HepG2 (cell line): Measurements from ENCODE around the gene ALCAM. TPM values are rescaled to one million over a fixed set of nuclear protein-coding genes. Genes with fewer than 3 reads are reported as not detected.

Source experiments
- ATAC-seq: fragments of 200-7000 bp; cut with Tn5 transposase; 3 replicates; pipeline ENCODE4 v1.9.1; 2020; ENCODE audit warnings: mild to moderate bottlenecking, moderate library complexity
- BruUV-seq: library from RNA; stranded (reverse); fragments of 400-500 nt; replicated peaks from 2 replicates; lab custom pipeline; 2021; lab: Mats Ljungman, UMichigan
- CTCF ChIA-PET: fragments of 300-600 bp; formaldehyde crosslinking; extraction: SDS; loops from one replicate; lab custom pipeline; 2021; ENCODE audit warnings: low total read pairs, inconsistent platforms, low intra/inter-chr PET ratio; lab: Yijun Ruan, JAX
- POLR2A ChIA-PET: fragments of 350-600 bp; sonication (Branson Sonifier 250); formaldehyde crosslinking; loops from one replicate; lab custom pipeline; 2020; ENCODE audit warnings: antibody characterized with exemption, inconsistent platforms; lab: Yijun Ruan, JAX
- DNase-seq: peaks from one replicate; pipeline ENCODE4 v3.0.0-alpha.2; 2015; ENCODE audit warnings: low spot score
- FAIRE-seq: peaks from 3 replicates; lab custom pipeline; 2011; peaks lifted over from hg19 to GRCh38; lab: Jason Lieb, UNC
- H2AFZ ChIP-seq: one replicate; pipeline ENCODE4 v1.6.1; 2011; ENCODE audit warnings: low read length, inconsistent platforms
- H3K27ac ChIP-seq: fragments of 300-600 bp; 3 replicates; pipeline ENCODE4 v1.8.0; 2011; ENCODE audit warnings: mixed run types, mild to moderate bottlenecking, mixed read lengths, low read length, inconsistent platforms; ENCODE audit not compliant: insufficient read depth; ENCODE audit errors: extremely low read length
- H3K27me3 ChIP-seq, 2 experiments: fragments of 200-600 bp in 1 of 2; 2 replicates in 1 of 2; 3 replicates in 1 of 2; pipeline versions ENCODE4 v1.6.0 to v1.8.0; 2011; ENCODE audit warnings: low read length in 2 of 2, mild to moderate bottlenecking in 2 of 2, moderate library complexity in 2 of 2, inconsistent platforms in 1 of 2; ENCODE audit not compliant: insufficient read depth in 2 of 2, control insufficient read depth in 1 of 2
- H3K36me3 ChIP-seq, 2 experiments: fragments of 200-600 bp in 1 of 2; replicated peaks in 1 of 2; 2 replicates in 1 of 2; 3 replicates in 1 of 2; pipeline versions ENCODE4 v1.5.1 to v1.8.0; 2011; ENCODE audit warnings: low read length in 2 of 2, inconsistent platforms in 1 of 2; ENCODE audit not compliant: insufficient read depth in 2 of 2, control insufficient read depth in 1 of 2
- H3K4me1 ChIP-seq: 2 replicates; pipeline ENCODE4 v1.5.1; 2012; ENCODE audit warnings: low read length, inconsistent platforms; ENCODE audit not compliant: insufficient read depth
- H3K4me2 ChIP-seq: 2 replicates; pipeline ENCODE4 v1.6.0; 2011; ENCODE audit warnings: low read depth, low read length, inconsistent platforms
- H3K4me3 ChIP-seq, 3 experiments: fragments of 200-600 bp in 1 of 3; sonication (generic), shearing (Covaris generic) in 1 of 3; replicated peaks in 1 of 3; 2 replicates each; pipeline ENCODE4 v1.5.1; 2011 to 2016; ENCODE audit warnings: low read length in 3 of 3, inconsistent platforms in 2 of 3, low read depth in 2 of 3, mild to moderate bottlenecking in 2 of 3, control low read depth in 1 of 3, mixed read lengths in 1 of 3; ENCODE audit not compliant: insufficient read depth in 1 of 3
- H3K79me2 ChIP-seq: one replicate; pipeline ENCODE4 v1.6.1; 2011; ENCODE audit warnings: low read length, inconsistent platforms; ENCODE audit not compliant: insufficient read depth
- H3K9ac ChIP-seq: 2 replicates; pipeline ENCODE4 v1.6.0; 2011; ENCODE audit warnings: mild to moderate bottlenecking, low read depth, low read length, inconsistent platforms; ENCODE audit not compliant: insufficient read depth
- H3K9me3 ChIP-seq: 2 replicates; pipeline ENCODE4 v1.5.1; 2012; ENCODE audit warnings: mild to moderate bottlenecking, low read length
- H4K20me1 ChIP-seq: 2 replicates; pipeline ENCODE4 v1.6.0; 2011; ENCODE audit warnings: inconsistent platforms, mild to moderate bottlenecking, low read length, moderate library complexity; ENCODE audit not compliant: insufficient read depth
- EP300 ChIP-seq, 3 experiments: sonication (generic) in 1 of 3; formaldehyde crosslinking in 1 of 3; IDR thresholded peaks; 2 replicates each; pipeline versions ENCODE4 v1.5.1 to v1.6.1; 2011 to 2020; ENCODE audit warnings: low read depth in 2 of 3, low read length in 2 of 3, borderline replicate concordance in 1 of 3, improper control_type of control experiment in 1 of 3, mild to moderate bottlenecking in 1 of 3, missing genetic modification reagents in 1 of 3, moderate library complexity in 1 of 3
- HINFP ChIP-seq: sonication (generic); formaldehyde crosslinking; IDR thresholded peaks from 2 replicates; pipeline ENCODE4 v1.4.0; 2020; ENCODE audit warnings: low read depth, mild to moderate bottlenecking, missing genetic modification reagents
- HMGXB4 ChIP-seq, 2 experiments: sonication (generic) in 1 of 2; formaldehyde crosslinking in 1 of 2; IDR thresholded peaks; 2 replicates each; pipeline versions ENCODE4 v1.4.0 to v1.6.1; 2018 to 2020; ENCODE audit warnings: missing genetic modification reagents in 2 of 2, borderline replicate concordance in 1 of 2, low read depth in 1 of 2, mild to moderate bottlenecking in 1 of 2, missing biosample characterization in 1 of 2
- KLF6 ChIP-seq: IDR thresholded peaks from 2 replicates; pipeline ENCODE4 v1.8.0; 2016; ENCODE audit warnings: missing biosample characterization, missing genetic modification reagents
- MTF1 ChIP-seq: sonication (generic); formaldehyde crosslinking; IDR thresholded peaks from 2 replicates; pipeline ENCODE4 v1.5.0; 2020; ENCODE audit warnings: missing genetic modification reagents
- NR1H2 ChIP-seq: sonication (generic); formaldehyde crosslinking; IDR thresholded peaks from 2 replicates; pipeline ENCODE4 v1.8.1; 2022; ENCODE audit warnings: low read depth, missing genetic modification reagents, borderline replicate concordance
- RAD21 ChIP-seq: fragments of 450-650 bp; formaldehyde crosslinking; IDR thresholded peaks from 2 replicates; pipeline ENCODE4 v1.5.0; 2020; ENCODE audit warnings: mild to moderate bottlenecking
- RFX1 ChIP-seq: fragments of 450-650 bp; IDR thresholded peaks from 2 replicates; pipeline ENCODE4 v1.6.1; 2017
- SCMH1 ChIP-seq: sonication (generic); formaldehyde crosslinking; IDR thresholded peaks from 2 replicates; pipeline ENCODE4 v1.9.0; 2021; ENCODE audit warnings: missing genetic modification reagents, mild to moderate bottlenecking, borderline replicate concordance
- SP140L ChIP-seq: sonication (generic); formaldehyde crosslinking; IDR thresholded peaks from 2 replicates; pipeline ENCODE4 v1.4.0; 2020; ENCODE audit warnings: missing genetic modification reagents, borderline replicate concordance
- ZBTB7A ChIP-seq: sonication (generic); formaldehyde crosslinking; IDR thresholded peaks from 2 replicates; pipeline ENCODE4 v1.8.0; 2022; ENCODE audit warnings: mild to moderate bottlenecking, missing genetic modification reagents
- ZNF264 ChIP-seq: sonication (generic); formaldehyde crosslinking; IDR thresholded peaks from 2 replicates; pipeline ENCODE4 v1.4.0; 2020; ENCODE audit warnings: missing genetic modification reagents
- ZNF609 ChIP-seq: sonication (generic); formaldehyde crosslinking; IDR thresholded peaks from 2 replicates; pipeline ENCODE4 v1.4.0; 2020; ENCODE audit warnings: mild to moderate bottlenecking, missing genetic modification reagents, borderline replicate concordance
- ZNF772 ChIP-seq: sonication (generic); formaldehyde crosslinking; IDR thresholded peaks from 2 replicates; pipeline ENCODE4 v1.5.0; 2020; ENCODE audit warnings: mild to moderate bottlenecking, missing genetic modification reagents
- ZNF841 ChIP-seq: sonication (generic); formaldehyde crosslinking; IDR thresholded peaks from 2 replicates; pipeline ENCODE4 v1.8.1; 2023; ENCODE audit warnings: missing genetic modification reagents, borderline replicate concordance
- WGBS: methylation state at CpG from one replicate; pipeline ENCODE4 v1.1.6; 2017; ENCODE audit warnings: low lambda C conversion rate; 5-methylcytosine and 5-hydroxymethylcytosine counted together
- in situ Hi-C: cut with HindIII; loops from 2 replicates; pipeline ENCODE4 v1.10.0; 2017; ENCODE audit warnings: low pct_unique_long_range_greater_than_20kb; ENCODE audit not compliant: extremely low pct_ligation_motif_present
- intact Hi-C: fragments of 100-400 bp; cut with micrococcal nuclease; formaldehyde crosslinking; loops from one replicate; pipeline ENCODE4 v1.10.0; 2022; ENCODE audit not compliant: unreplicated experiment
- polyA plus RNA-seq, 8 experiments: library from polyadenylated mRNA; depleted of rRNA in 3 of 8; stranded (reverse) in 7 of 8; unstranded in 1 of 8; fragments of >200 nt; fragmentation: Illumina TruSeq in 4 of 8; extraction: Trizol in 4 of 8; gene quantifications; 2 replicates each; pipeline versions ENCODE4 v1.2.1 to v1.2.3, GENCODE V29; 2011 to 2016; ENCODE audit warnings: low read depth in 4 of 8, missing spikeins in 1 of 8, mixed read lengths in 1 of 8; ENCODE audit not compliant: insufficient read depth in 1 of 8
- total RNA-seq, 5 experiments: library from RNA; depleted of rRNA; stranded (reverse); fragments of >200 nt; fragmentation: Illumina TruSeq; extraction: Trizol; gene quantifications; 2 replicates each; pipeline ENCODE4 v1.2.3, GENCODE V29; 2016; ENCODE audit warnings: low read depth in 1 of 5

Gene ALCAM
- total and polyA plus RNA-seq, 2 of the 13 experiments (the other 11 are each of a cell fraction or from before 2014, with no cell fraction given), result 26.0 to 33.1 TPM

- peak overlapping the region; percentile 87 for H3K4me2 ChIP-seq
- peak overlapping the region; percentile 78 for H3K9ac ChIP-seq
- ChIA-PET POLR2A (interaction anchor here (0.9 to 3.9 kb wide), 12 partner anchors 8 to 896 kb away, joined by 3 to 99 read pairs (median 4); partner anchors contain the start of gene ALCAM), CTCF (interaction anchor here (1.9 kb wide), 1 partner anchor 115 kb away, joined by 4 read pairs; no protein-coding TSS in a partner anchor)
- H3K27ac ChIP-seq, result peak overlapping the region; percentile 81
- ATAC-seq (peak; percentile 90), FAIRE-seq (peak; percentile 89), DNase-seq (peak; percentile 95)
- H3K9me3 ChIP-seq, result no peaks in the 10 kb centered on the region
- in situ Hi-C loops, result loop anchor here (25.0 kb wide), 2 partner anchors 291 to 891 kb away; no protein-coding TSS in a partner anchor
- intact Hi-C loops, result loop anchor here (1.0 to 5.0 kb wide), 4 partner anchors 16 to 134 kb away; no protein-coding TSS in a partner anchor
- H3K79me2 ChIP-seq, result peaks cover 24% of the 10 kb centered on the region
- H3K36me3 ChIP-seq, result no peaks in the 10 kb centered on the region
- WGBS, result 0% methylated on average over 3 of the region's 3 CpGs
- peaks cover 54% of the 10 kb centered on the region for H3K4me1 ChIP-seq
- no peak overlapping the region for H2AFZ ChIP-seq
- H4K20me1 ChIP-seq, result no peaks in the 10 kb centered on the region
- H3K27me3 ChIP-seq, result no peaks in the 10 kb centered on the region; a peak in 1 of 5 replicates
- no TSS peak for BruUV-seq
- peak overlapping the region; percentile 60 to 77 (median 75); a peak in 5 of 6 replicates for H3K4me3 ChIP-seq
- TF ChIP-seq RFX1 (no peak), MTF1 (CRISPR knock-in tag) (no peak), HINFP (no peak), SP140L (no peak), ZBTB7A (no peak), HMGXB4 (CRISPR knock-in tag; IDR thresholded peaks at IDR 0.05; ENCODE audit: borderline replicate concordance in 1 of 2, low read depth in 1 of 2) (peak in 1 of 2 experiments; percentile 45; a peak in 1 of 4 replicates), NR1H2 (no peak), SCMH1 (CRISPR knock-in tag) (no peak), KLF6 (CRISPR knock-in tag) (0 out of 2 replicates have a peak, but pooled peaks have one; percentile 22), ZNF609 (CRISPR knock-in tag) (peak; percentile 100), ZNF264 (peak; percentile 82), EP300 (IDR thresholded peaks at IDR 0.05; ENCODE audit: low read depth in 2 of 2, low read length in 2 of 2) (peak; percentile 87 to 96), EP300 (CRISPR knock-in tag; IDR thresholded peaks at IDR 0.05; ENCODE audit: borderline replicate concordance) (peak; percentile 84), ZNF772 (CRISPR knock-in tag) (peak; percentile 71; the same call in 1 of the 2 replicates), RAD21 (CRISPR knock-in tag) (no peak), ZNF841 (CRISPR knock-in tag) (no peak)
Observed at GRCh38 chr3:105503191-105503593, 136.5 kb downstream of the ALCAM start.
